Erythroblast (primary cell): ENCODE data around the gene ERC2.

ENCODE experiments used
- GATA1 ChIP-seq: IDR thresholded peaks from 2 replicates; pipeline ENCODE4 v1.6.1; 2011; ENCODE audit warnings: low read depth, mild to moderate bottlenecking, control low read depth, low read length, moderate library complexity
- POLR2A ChIP-seq: IDR thresholded peaks from 2 replicates; pipeline ENCODE4 v1.6.1; 2011; ENCODE audit warnings: mild to moderate bottlenecking, low read length

- TF ChIP-seq POLR2A (no peak), GATA1 (no peak)
These were observed 692.7 kb downstream of the ERC2 start for GRCh38 chr3:55775366-55776154.
